GM18508 (cell line): ENCODE data around the gene DPP7.
"Not testable (repeated sequence)": the region's sequence is repeated elsewhere in the genome, so short reads cannot be mapped to it uniquely, and the experiment has no call there.

Experiments used
- ATAC-seq: cut with Tn5 transposase; IDR thresholded peaks from one replicate; pipeline ENCODE4 v1.9.1; 2021; ENCODE audit warnings: moderate number of reproducible peaks; ENCODE audit not compliant: insufficient read depth, unreplicated experiment

The DPP7 gene

DNA sequence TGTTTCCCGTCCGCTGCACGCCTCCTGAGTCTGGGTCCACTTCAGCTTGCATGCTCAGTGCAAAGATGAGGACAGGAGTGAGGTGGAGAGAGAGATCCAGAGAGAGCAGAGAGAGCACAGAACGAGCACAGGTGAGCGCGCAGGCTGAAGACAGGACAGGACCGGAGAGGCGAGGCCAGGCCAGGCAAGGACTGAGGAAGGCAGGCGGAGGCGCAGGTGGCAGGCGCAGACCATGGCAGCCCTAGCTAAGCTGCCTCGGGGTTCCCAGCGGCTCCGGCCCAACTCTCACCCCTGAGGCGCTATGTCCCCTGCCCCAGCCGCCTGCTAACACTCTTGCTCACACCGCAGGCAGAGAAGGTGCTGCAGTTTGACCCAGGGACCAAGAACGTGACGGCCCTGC is 34.1 kb upstream of the DPP7 start:
- no peak for ATAC-seq

DNA sequence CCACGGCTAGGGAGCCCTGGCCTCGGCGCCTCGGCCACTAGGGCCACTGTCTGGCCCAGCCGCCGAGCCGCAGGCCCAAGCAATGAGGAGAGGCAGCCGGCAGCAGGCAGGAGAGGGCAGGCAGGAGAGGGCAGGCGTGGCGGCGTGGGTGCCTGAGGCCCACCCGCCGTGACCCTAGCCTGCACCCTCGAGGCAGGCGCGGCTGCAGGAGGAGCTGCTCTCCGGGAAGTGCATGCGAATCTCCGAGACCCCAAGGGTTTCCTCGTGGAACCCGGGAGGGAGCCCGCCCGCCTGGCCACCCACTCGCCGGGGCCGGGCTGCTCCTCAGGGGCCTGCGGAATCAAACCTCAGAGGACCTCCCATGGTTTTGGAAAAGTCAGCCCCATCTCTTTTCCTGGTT is 33.7 kb upstream of the DPP7 start:
- ATAC-seq, result no peak

DNA sequence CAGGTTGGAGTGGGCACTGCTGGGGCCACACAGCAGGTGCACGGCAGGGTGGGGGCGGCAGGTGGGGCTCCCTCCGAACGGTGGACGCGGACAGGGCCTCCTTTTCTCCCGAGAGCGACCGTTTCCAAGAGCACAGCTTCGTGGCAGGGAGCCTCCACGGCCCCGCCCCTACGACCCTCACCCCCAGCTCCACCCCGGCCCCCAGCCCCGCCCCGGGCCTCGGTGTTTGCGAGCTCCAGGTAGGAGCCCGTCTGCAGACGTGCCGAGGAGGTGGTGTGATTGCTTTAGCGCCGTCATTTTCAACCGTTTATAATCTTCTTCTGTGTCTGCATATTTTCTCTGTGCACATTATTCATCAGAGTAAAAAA is 33.2 kb upstream of the DPP7 start:
- no peak for ATAC-seq

DNA sequence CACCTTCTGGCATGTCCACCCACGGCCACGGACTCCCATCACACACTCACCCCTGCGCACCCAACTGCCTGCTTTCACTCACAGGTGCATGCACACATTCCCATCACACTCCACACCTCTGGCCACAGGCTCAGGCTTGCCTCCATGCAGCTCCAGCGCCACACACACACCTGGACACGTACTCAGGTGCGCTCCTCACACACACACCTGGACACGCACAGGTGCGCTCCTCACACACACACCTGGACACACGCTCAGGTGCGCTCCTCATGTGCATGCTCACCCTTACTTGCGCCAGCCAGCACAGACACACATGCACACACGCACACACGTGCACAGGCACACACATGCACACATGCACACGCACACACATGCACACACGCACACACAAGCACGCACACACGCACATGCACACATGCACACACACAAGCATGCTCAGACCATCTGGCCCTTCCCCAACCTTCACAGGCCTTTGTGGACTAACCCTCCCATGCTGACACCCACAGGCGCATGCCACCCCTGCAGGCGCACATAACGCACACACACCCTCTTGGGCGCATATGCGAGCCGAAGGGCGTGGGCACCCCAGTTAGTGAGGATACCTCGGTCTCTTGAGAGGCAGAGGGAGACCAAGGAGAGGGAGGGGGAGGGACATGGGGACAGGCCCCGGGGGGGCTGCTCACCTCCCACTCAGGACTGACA is 32.7 kb upstream of the DPP7 start:
- no peak for ATAC-seq

DNA sequence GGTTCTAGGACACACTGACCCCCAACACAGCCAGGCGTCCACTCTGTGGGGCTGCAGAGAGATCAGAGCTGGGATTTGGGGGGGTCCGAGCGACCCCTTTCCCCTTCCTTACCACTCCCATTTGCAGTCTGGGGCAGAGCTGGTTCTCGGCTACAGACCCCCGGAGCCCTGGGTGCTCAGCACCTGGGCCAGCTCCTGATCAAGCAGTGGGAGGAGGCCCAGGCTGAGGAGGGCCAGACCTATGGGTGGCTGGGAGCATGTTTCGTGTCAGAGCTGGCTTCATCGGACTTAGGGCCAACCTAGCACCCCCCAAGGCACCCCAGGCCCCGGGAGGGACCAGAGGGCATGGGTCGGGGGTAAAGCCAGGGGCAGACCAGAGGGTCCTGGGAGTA is 32.0 kb upstream of the DPP7 start:
- no peak for ATAC-seq

DNA sequence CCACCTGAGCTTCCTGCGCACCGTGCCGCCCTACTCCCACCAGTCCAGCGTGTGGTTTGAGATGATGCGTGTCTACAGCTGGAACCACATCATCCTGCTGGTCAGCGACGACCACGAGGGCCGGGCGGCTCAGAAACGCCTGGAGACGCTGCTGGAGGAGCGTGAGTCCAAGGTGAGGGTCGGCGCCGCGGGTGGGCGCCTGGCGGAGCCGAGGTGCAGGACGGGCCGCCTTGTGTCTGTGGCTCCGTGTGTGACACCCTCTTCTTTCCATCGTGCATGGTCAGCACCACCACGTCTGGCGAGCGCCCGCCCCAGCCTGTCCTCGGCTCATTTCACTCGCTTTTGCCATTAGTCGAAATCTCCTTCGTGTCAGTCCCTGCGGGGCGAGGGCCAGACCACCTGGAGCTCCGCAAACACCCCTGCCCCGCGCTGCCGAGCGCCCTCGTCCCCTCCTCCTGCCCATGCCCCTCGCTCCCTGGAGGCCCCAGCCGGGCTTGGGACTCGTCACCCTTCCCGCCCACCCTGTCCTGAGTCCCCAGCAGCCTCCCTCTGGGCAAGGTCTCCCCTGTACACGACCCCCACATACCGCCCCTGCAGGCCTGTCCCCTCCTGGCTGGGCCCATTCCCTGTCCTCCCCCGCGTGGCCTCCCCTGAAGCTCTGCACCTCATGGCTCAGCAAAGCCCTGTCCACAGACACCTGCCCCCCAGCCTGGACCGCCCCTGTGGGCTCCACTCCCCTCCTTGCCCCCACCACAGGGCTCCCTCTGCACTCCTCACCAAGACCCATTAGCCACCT is 31.4 kb upstream of the DPP7 start:
- no peak for ATAC-seq

DNA sequence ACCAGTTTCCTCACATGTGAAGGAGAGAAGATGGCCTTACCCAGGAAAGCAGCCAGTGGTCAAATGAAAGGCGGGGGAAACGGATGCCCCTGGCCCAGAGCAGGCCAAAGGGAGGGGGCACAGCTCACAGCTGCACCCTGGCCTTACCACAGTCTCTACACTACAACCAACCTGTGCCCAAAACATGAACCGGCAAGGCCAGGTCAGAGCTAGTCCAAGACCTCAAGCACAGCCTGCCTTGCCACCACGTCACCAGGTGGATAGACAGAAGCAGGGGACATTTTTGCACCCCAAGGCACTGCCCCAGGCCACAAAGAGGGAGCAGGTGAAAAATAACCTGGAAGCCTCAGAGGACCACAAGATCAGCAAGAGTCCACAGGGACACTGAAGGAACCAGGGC is 28.9 kb upstream of the DPP7 start:
- ATAC-seq, result no peak

DNA sequence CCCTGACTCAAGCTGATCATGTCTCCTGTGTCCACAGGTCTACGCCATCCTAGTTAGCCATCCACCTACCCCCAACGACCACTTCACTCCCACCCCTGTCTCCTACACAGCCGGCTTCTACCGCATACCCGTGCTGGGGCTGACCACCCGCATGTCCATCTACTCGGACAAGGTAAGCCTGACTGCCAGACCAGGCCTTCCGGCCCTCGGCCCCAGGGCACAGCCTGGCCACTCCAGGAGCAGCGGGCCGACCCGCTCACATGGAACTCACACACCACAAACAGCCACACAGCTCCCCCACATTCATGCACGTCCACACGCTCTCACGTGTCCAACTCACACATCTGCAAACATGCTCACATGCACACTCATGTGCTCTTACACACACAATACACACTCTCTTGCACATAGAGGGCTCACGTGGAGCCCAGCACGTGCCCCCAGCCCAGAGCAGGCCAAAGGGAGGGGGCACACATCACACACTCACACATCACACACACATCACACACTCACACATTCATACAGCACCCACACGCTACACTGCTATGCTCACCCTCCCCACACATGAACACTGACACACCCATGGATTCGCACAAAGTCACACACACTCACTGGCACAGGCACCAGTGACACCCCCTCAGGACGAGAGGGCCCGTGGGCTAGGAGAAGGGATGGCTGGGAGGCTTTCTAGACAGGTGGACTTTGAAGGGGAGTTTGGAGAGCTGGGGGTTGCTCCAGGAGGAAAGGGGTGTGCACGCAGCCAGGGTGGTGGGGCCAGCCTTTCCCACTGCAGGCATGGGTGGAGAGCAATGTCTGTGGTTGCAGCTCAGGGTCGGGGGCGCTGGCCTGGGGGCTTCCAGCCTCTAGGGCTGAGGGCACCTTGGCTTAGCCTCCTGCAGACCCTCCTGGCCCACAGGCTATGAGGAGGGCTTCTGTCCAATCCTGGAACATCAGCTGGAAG is 27.7 kb upstream of the DPP7 start:
- no peak for ATAC-seq

DNA sequence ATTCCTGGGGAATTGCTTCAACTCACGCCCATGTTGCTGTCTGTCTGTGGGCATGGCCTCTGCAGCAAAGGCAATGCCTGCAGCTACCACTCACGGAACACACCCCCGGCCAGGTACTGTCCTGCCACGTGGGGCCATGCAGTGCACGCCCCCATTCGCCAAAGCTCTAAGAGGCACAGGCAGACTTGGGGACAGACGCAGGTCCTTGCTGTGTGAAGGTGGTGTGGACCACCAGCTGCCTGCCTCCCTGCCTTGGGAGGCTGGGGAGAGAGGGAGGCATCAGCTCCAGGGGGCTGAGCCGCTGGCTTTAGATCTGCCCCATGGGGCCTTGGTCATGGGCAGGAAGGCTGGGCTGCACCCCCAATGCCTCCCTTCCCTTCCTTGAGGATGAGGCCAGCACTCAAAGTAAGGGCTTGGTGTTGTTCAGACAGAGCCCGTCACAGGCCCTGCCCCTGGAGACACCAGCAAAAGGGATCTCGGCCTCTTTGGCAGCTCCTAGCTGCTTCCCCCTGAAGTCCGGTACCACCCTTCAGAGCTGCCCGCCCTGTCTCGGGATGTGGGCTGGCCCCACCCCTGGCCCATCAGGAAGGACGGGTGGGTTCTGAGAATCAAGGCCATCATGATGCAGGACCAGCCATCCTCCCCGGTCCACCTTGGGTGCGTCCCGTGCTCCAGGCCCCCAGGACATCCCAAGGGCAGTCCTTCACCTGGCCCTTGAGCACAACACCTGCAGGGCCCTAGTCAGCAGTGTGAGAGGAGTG is 26.7 kb upstream of the DPP7 start:
- no peak for ATAC-seq

DNA sequence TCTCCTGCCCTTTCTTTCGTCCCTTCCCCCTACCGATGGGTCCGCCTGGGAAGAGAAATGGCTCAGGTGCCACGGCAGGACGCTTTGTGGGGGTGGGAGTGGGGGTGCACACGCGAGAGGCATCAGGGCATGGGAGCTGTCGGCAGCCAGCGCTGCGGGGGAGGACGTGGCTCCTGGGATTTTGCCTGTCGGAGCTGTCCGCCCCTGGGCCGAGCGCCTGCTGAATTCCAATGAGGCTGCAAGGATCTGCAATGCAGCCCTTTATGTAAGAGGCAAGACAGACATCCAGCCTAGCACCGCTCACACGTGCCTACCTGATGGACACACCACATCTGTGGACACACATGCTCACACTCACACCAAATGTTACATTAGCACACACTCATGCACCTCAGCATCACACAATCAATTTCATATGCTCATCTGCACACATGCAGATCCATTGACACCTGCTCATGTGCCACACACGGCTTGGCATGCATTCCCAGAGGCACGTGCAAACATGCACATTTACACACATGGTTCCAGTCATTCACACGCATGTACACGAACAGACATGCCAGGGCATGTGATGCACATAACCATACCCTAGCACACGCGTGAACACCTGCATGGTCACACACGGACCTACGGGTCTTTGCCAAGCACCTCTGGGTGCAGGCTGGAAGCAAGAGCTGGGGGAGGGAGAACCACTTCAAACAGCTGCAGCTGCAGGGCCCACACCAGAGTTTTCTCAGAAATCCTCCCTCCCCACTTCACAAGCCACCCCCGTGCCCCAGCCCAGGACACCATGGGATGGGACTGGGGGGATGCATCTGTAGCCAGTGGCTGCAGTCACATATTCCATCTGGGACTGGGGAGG is 25.8 kb upstream of the DPP7 start:
- ATAC-seq, result no peak

DNA sequence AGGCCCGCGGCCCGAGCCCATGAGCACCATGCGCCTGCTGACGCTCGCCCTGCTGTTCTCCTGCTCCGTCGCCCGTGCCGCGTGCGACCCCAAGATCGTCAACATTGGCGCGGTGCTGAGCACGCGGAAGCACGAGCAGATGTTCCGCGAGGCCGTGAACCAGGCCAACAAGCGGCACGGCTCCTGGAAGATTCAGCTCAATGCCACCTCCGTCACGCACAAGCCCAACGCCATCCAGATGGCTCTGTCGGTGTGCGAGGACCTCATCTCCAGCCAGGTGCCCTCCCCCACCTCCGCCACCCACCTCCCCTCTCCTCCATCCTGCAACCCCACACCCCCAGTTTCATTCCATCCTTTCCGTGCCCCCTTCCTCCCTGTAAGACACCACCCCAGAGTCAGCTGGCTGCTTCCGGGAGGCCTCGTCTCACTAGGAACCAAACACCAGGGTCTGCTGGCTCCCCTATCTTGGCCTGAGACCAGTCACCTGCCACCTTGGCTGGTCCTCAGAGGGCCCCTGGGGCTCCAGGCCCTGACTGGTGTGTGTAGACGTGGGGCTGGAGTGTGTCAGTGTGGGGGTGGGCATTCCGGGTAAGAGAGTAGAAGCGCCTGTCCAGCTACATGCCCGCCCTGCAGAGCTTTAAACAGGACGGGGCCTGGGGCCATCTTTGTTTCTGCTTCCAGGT is 25.1 kb upstream of the DPP7 start:
- no peak for ATAC-seq

DNA sequence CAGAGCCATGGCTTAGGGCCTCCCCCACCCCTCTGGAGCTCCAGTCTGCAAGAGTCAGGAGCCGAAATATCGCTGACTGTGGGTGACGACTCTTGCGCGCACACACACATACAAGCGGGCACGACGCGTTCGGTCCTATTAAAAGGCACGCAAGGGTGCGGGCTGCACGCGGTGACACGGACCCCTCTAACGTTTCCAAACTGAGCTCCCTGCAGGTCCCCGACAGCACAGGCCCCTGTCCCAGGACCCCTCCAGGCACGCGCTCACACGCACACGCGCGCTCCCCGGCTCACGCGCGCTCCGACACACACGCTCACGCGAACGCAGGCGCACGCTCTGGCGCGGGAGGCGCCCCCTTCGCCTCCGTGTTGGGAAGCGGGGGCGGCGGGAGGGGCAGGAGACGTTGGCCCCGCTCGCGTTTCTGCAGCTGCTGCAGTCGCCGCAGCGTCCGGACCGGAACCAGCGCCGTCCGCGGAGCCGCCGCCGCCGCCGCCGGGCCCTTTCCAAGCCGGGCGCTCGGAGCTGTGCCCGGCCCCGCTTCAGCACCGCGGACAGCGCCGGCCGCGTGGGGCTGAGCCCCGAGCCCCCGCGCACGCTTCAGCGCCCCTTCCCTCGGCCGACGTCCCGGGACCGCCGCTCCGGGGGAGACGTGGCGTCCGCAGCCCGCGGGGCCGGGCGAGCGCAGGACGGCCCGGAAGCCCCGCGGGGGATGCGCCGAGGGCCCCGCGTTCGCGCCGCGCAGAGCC is 24.4 kb upstream of the DPP7 start, which contains the start of gene GRIN1:
Gene GRIN1 (plus strand): TSS at position 433 of the 746 bp plus-strand sequence. CDS start 333 bp downstream, outside the sequence.
- ATAC-seq, result no peak

DNA sequence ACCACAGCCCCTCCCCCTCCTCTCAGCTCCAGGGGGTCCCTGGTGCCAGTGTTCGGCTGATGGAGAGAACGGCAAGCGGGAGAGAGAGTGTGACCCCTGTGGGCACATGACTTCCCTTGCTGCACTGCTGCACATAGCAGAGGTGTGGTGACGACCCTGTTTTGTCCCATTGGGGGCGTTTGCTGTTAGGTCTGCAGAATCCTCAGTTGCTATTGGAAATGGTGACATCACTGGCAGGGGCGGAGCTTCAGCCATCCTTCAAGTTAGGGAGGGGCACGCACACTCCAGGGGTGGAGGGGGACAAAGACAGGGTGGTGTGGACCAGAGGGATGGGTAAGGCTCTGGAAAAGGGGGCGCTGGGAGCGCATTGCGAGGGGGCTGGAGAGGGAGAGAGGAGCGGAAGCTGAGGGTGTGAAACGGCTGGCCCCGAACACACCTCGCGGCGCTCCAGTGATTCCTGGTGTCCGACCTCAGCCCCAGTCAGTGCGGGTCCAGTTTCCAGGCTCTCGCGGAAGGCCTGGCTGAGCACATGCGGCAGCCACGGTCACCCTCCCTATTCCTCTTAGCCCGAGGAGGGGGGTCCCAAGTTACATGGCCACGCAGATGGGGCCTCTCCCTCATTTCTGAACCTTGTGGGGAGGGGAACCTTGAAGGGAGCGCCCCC is 23.7 kb upstream of the DPP7 start:
- ATAC-seq, result no peak

DNA sequence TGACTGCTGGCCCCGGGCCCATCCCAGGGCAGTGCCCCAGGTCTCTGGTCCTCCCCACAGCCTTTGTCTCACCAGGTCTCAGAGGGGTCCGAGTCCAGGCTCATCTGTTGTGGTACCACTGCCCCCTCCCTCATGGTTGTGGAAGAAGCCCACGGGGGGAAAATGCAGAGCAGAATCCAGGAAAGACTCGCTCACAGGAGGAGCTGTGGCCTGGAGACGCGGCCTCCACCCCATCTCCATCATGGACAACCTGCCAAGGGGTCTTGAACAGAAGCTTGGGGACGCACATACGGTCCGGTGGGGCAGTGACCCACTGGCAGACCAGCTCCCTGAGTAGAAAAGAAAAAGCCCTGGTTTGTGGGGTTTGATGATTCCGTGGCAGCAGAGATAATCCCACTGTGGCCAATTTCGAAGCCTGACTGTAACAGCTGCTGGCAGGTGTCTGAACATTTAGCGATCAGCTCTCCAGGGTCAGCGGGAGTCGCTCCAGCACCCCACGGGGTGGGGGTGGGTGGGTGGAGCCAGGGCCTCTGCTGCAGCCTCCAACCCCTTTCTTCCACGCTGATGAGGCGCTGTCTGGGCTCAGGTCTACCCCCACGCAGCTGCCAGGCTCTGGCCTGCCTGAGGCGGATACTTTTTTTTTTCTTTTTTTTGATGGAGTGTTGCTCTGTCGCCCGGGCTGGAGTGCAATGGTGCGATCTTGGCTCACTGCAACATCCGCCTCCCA is 22.5 kb upstream of the DPP7 start:
- ATAC-seq, result no peak

DNA sequence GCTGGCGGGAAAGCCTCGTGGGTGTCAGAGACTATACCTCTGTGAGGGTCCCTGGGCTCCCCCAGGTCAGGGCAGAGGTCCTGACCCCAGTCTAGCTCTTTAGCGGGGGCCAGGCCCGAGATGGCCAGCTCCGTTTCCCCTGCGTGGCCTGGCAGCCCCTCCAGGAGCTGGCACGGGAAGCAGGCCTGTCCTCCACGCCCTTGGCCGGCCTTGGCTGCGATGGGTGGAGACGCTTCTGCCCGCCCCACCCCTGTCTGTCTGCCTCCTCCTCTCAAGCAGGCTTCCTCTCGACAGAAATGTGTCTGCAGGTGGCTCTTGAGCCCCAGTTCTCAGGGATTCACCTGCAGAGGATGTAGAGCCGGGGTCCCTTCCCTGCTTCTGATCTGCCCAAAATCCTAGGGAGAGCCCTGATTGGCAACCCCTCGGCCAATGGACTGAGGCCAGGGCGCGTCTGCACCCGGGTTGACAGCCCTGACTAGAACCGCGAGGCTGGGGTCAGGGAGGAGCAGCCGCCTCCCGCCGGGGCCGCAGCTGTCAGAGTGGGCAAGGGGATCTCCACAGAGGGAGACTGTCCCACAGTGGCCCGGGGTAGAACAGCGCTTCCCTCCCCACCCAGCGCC is 21.8 kb upstream of the DPP7 start:
- ATAC-seq, result no peak

DNA sequence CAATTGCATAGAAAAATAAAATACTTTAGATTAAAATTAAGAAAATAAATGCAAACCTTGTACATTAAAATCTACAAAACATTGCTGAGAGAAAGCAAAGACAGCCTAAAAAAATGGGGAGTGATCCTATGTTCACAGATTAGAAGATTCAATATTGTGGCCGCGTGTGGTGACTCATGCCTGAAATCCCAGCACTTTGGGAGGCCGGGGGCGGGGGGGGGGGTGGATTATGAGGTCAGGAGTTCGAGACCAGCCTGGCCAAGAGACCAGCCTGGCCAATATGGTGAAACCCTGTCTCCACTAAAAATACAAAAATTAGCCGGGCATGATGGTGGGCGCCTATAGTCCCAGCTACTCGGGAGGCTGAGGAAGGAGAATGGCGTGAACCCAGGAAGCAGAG is 20.6 kb upstream of the DPP7 start:
- ATAC-seq, result not testable (repeated sequence)
